Activated naive CD8-positive, alpha-beta T cell treated with anti-CD3 and anti-CD28 coated beads, Interleukin-2, amount 10 ng/mL, durations not matched to agents 7 days and 5 days (primary cell): ENCODE data around the gene STARD8. TPM values are rescaled to one million over a fixed set of nuclear protein-coding genes. Genes with fewer than 3 reads are reported as not detected.
"Not testable (repeated sequence)": the region's sequence is repeated elsewhere in the genome, so short reads cannot be mapped to it uniquely, and the experiment has no call there.

ENCODE experiments used
- ATAC-seq: fragments of 150-1000 bp; cut with Tn5 transposase; one replicate; pipeline ENCODE4 v1.10.0; 2021; ENCODE audit warnings: low read depth, moderate library complexity
- POLR2A ChIA-PET: fragments of 350-600 bp; sonication (Branson Sonifier 250); formaldehyde crosslinking; loops from one replicate; lab custom pipeline; 2021; ENCODE audit warnings: antibody characterized with exemption; lab: Charles Lee
- DNase-seq: peaks from one replicate; pipeline ENCODE4 v3.0.0; 2021
- H3K27ac Mint-ChIP-seq: one replicate; pipeline ENCODE4 v1.8.0; 2022; ENCODE audit warnings: mild to moderate bottlenecking, mixed read lengths
- H3K27me3 Mint-ChIP-seq: one replicate; pipeline ENCODE4 v1.8.0; 2022; ENCODE audit warnings: mild to moderate bottlenecking, moderate library complexity, mixed read lengths
- H3K36me3 Mint-ChIP-seq: one replicate; pipeline ENCODE4 v1.8.0; 2021; ENCODE audit warnings: mild to moderate bottlenecking, mixed read lengths
- H3K4me1 Mint-ChIP-seq: one replicate; pipeline ENCODE4 v1.8.0; 2021; ENCODE audit warnings: mixed read lengths
- H3K4me3 Mint-ChIP-seq: one replicate; pipeline ENCODE4 v1.8.0; 2022; ENCODE audit warnings: mild to moderate bottlenecking, moderate library complexity, mixed read lengths
- H3K9me3 Mint-ChIP-seq: one replicate; pipeline ENCODE4 v1.8.0; 2021; ENCODE audit warnings: mixed read lengths
- total RNA-seq, 2 experiments: library from RNA; stranded (reverse); gene quantifications; one replicate each; pipeline ENCODE4 v1.2.3, GENCODE V29; 2021

STARD8 gene
- total RNA-seq, 2 experiments from 2014 or later, result 0.85 to 0.86 TPM

GRCh38 chrX:68686097-68686977, 38.9 kb downstream of the STARD8 start:
- ATAC-seq (peak; percentile 72), DNase-seq (peak; percentile 33)
- peaks cover 8% of the 10 kb centered on the region for H3K4me1 Mint-ChIP-seq
- peak overlapping the region; percentile 72 for H3K4me3 Mint-ChIP-seq
- peaks cover 3% of the 10 kb centered on the region for H3K27me3 Mint-ChIP-seq
- peak overlapping the region; percentile 51 for H3K27ac Mint-ChIP-seq
- POLR2A ChIA-PET, result no interaction called here
- H3K36me3 Mint-ChIP-seq, result no peaks in the 10 kb centered on the region
- no peaks in the 10 kb centered on the region for H3K9me3 Mint-ChIP-seq

DNA sequence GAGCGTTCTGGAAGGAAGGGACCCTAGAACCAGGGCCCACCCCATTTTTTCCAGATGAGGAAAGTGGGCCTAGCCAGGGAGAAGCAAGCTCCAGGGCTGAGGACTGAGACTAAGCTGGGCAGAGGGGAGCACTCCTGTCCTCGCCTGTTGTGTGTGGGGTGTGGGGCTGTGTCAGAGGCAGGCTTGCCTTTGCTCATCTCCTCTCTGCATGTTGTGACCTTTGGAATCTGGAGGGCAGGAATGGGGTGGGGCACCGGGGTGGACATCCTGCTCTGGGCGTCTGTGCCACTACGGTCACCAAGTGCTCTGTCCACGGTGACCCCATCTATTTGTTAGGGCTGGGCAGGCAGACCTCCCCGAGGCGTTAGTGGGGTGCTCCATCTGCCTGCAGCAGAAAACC, 41.5 kb downstream of the STARD8 start:
- H3K9me3 Mint-ChIP-seq, POLR2A ChIA-PET, H3K27me3 Mint-ChIP-seq, ATAC-seq, DNase-seq, H3K4me1 Mint-ChIP-seq, H3K27ac Mint-ChIP-seq, H3K36me3 Mint-ChIP-seq, H3K4me3 Mint-ChIP-seq: not testable (repeated sequence)

DNA sequence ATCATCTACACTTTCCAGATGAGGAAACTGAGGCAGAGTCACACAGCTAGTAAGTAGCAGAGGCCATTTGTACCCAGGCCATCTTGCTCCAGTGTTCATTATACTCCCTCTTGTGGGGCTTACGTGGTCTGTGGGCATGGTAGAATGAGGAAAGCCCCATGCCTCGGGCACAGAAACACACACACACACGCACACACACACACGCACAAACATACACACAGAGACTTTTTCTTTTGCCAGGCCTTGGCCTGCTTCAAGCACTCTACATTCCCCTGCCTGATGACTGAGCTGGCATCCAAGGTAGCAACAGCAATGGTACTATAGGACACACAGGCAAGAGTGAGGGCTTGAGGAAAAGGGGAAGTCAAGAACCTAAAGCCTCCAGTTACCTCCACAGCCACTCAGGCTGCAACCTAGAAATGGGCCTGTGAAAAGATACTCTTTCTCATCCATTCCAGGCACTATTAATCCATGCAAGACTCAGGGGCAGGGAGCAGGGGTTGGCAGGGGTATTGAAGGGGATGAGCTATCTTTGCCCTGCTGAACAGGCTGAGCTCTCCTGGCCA, 43.6 kb downstream of the STARD8 start:
- peaks cover 7% of the 10 kb centered on the region for H3K4me1 Mint-ChIP-seq
- peaks cover 3% of the 10 kb centered on the region for H3K27me3 Mint-ChIP-seq
- H3K9me3 Mint-ChIP-seq, result no peaks in the 10 kb centered on the region
- DNase-seq (no peak), ATAC-seq (no peak)
- H3K4me3 Mint-ChIP-seq, result no peak overlapping the region
- H3K27ac Mint-ChIP-seq, result no peak overlapping the region
- POLR2A ChIA-PET, result no interaction called here
- no peaks in the 10 kb centered on the region for H3K36me3 Mint-ChIP-seq

DNA sequence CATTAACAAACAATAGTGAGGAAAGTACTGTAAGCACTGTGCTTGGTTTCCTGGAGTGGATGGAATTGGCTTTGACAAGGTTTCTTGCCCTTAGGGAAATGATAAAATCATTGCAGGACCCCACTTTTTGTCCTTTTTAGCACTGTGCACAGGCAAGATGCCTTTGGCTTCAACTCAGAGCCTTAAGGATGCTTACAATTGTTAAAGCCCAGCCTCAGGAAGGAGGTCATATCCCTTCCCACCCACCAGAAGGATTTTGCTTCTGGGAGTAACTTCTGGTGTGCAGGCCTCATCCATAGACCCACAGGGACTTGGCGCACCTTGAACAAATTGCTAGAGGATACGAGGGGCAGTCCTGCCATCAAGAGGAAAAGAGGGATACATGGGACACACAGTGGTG, 44.5 kb downstream of the STARD8 start:
- no peaks in the 10 kb centered on the region for H3K36me3 Mint-ChIP-seq
- H3K27me3 Mint-ChIP-seq, result no peaks in the 10 kb centered on the region
- DNase-seq (no peak), ATAC-seq (no peak)
- H3K9me3 Mint-ChIP-seq, result no peaks in the 10 kb centered on the region
- no peak overlapping the region for H3K4me3 Mint-ChIP-seq
- POLR2A ChIA-PET, result no interaction called here
- no peak overlapping the region for H3K27ac Mint-ChIP-seq
- peaks cover 6% of the 10 kb centered on the region for H3K4me1 Mint-ChIP-seq

GRCh38 chrX:68692651-68693050, 45.2 kb downstream of the STARD8 start:
- DNase-seq (no peak), ATAC-seq (no peak)
- H3K27me3 Mint-ChIP-seq, result no peaks in the 10 kb centered on the region
- H3K4me3 Mint-ChIP-seq, result no peak overlapping the region
- H3K4me1 Mint-ChIP-seq, result peaks cover 6% of the 10 kb centered on the region
- no peaks in the 10 kb centered on the region for H3K36me3 Mint-ChIP-seq
- POLR2A ChIA-PET, result no interaction called here
- no peaks in the 10 kb centered on the region for H3K9me3 Mint-ChIP-seq
- H3K27ac Mint-ChIP-seq, result no peak overlapping the region

DNA sequence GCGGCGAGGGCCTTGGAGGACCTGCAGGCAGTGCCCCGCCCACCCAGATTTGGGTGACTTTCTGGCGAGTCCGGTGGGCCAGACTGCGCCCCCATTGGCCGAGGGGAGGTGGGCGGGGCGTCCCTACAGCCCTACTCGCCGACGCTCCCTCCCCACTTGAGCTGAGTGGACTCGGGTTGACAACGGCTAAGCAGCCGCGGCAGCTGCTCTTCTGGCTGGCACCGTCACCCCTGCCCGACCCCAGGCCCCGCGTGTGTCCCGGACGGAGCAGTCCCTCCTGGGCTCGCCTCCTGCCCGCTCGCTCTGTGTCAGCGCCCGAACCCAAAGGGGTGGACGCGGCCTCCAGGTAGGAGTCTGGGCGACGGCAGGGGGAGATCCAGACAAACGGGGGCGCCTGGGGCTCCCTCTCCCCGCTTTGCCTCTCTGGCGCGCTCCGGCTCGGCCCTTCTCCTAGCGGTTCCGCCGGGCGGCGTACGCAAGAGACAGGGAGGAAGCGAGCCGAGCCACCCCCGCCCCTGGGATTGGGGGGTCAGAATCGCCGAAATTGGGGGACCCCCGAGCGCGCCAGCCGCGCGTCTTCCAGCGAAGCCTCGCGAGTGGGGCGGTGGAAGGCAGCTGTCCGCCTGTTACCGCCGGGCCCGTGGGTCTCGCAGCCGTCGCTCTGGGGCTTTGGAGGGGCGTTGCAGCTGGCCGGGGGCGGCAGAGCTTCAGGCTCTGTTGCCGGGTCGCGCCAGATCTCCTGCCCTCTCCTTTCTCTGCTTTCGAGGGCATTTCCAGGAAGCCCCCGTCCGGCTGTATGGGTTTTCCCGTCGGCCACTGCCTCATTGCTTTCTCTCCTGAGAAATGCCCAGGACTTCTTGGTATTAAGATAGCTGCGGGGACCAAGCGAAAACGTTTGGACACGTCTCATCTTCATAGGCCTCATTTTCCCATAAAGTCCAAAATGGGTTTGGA, 46.3 kb downstream of the STARD8 start:
- ATAC-seq (peak; percentile 63), DNase-seq (peak; percentile 35)
- Mint-ChIP-seq H3K9me3 (no peaks in the 10 kb centered on the region), H3K4me1 (peaks cover 6% of the 10 kb centered on the region), H3K36me3 (no peaks in the 10 kb centered on the region), H3K27ac (no peak overlapping the region), H3K27me3 (no peaks in the 10 kb centered on the region), H3K4me3 (peak overlapping the region; percentile 69)
- POLR2A ChIA-PET, result interaction anchor here (0.6 kb wide), 1 partner anchor 10 kb away, joined by 3 read pairs; no protein-coding TSS in a partner anchor

DNA sequence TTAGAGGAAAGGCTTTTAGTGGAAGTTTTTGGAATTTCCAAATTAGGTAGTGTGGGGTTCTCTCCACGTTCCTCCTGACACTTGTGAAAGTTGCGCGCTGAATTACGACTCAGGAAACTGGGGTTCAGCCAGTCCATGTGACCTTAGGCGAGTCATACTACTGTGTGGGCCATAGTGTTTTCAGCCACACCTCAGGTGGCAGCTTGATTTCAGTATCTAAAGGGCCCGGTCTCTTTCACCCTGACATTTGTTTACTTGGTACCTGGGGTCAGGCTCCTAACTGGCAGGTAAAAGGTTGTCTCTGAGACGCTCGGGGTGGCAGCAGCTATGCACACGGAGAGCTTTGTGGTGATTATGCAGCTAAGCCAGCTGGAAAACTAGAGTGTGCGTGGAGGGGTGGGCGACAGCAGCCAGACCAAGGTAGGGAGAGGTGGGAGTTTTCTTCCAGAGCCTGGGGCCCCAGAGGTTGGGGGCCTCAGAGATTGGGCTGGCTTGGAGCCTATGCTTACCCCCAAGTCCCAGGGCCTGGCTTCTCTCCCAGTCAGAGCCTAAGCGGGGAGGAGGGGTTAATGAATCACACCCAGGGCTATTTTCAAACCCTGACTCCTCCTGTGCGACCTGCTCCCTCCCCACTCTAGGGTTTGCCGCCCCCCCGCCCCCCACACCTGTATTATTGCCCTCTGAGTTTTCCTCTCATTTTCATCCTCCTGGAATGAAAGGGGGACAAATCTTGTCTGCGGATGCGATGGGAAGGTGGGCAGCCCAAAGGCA, 47.2 kb downstream of the STARD8 start:
- Mint-ChIP-seq H3K9me3 (no peaks in the 10 kb centered on the region), H3K4me1 (peaks cover 6% of the 10 kb centered on the region), H3K4me3 (peak overlapping the region; percentile 69), H3K27ac (no peak overlapping the region), H3K36me3 (no peaks in the 10 kb centered on the region), H3K27me3 (no peaks in the 10 kb centered on the region)
- ATAC-seq, result peak; percentile 45
- no peak for DNase-seq
- POLR2A ChIA-PET, result interaction anchor here (0.6 kb wide), 1 partner anchor 11 kb away, joined by 3 read pairs; no protein-coding TSS in a partner anchor

GRCh38 chrX:68695206-68695845, 47.9 kb downstream of the STARD8 start:
- DNase-seq, result no peak
- Mint-ChIP-seq H3K4me1 (peaks cover 6% of the 10 kb centered on the region), H3K27me3 (no peaks in the 10 kb centered on the region), H3K27ac (no peak overlapping the region), H3K9me3 (no peaks in the 10 kb centered on the region), H3K4me3 (peak overlapping the region; percentile 19), H3K36me3 (no peaks in the 10 kb centered on the region)
- POLR2A ChIA-PET, result no interaction called here
- ATAC-seq, result no peak

GRCh38 chrX:68696267-68696990, 49.0 kb downstream of the STARD8 start:
- Mint-ChIP-seq H3K4me3 (no peak overlapping the region), H3K9me3 (no peaks in the 10 kb centered on the region), H3K36me3 (no peaks in the 10 kb centered on the region), H3K27ac (no peak overlapping the region), H3K27me3 (no peaks in the 10 kb centered on the region), H3K4me1 (peaks cover 6% of the 10 kb centered on the region)
- POLR2A ChIA-PET, result no interaction called here
- ATAC-seq (no peak), DNase-seq (no peak)

DNA sequence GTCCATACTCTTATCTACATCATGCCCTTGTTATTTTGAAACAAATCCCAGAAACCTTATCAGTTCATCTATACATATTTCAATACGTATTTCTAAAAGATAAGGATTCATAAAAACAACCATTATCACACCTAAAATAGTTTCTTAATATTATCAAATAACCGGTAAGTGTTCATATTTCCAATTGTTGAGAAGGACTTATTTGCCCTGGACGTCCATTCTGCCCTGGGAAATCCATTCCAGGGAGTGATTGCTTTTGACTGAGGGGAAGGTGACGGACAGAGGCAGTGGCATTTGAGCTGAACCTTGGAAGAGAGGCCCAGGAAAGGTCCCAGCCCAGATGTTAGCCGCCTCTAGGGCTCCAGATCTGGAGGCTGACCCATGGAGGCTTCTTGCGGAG, 49.6 kb downstream of the STARD8 start:
- no peak overlapping the region for H3K4me3 Mint-ChIP-seq
- H3K27me3 Mint-ChIP-seq, result no peaks in the 10 kb centered on the region
- DNase-seq, result no peak
- H3K9me3 Mint-ChIP-seq, result no peaks in the 10 kb centered on the region
- ATAC-seq, result no peak
- peaks cover 6% of the 10 kb centered on the region for H3K4me1 Mint-ChIP-seq
- H3K36me3 Mint-ChIP-seq, result no peaks in the 10 kb centered on the region
- no peak overlapping the region for H3K27ac Mint-ChIP-seq
- POLR2A ChIA-PET, result no interaction called here

DNA sequence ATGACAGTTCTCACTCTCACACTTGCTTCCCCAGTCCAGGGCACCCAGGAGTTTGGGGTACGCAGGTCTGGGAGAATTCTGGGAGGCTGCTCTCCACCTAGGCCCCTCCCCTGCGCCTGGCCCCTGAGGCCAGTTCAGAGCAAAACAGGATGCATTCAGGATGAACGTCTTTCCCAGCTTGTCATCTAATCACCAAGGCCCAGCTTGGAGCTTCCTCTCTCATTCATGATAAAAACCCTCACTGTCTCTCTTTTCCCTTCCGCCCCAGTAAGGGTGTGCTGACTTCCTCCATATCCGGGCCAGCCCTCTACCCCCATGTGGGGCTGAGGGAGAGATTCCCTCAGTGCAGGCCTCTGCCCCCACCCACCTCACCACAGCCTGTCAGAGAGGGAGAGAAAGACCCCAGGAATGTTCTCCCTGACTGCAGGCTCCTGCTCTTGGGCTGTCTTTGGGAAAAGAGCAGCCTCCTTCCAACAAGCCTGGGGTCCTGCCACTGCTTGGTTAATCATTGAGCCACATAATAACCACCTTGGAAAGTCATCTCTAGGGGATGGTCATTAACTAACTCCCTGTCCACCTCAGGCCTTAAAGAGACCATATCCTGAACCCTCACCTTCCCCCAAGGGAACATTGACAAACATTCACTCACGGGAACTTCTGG, 50.1 kb downstream of the STARD8 start:
- H3K4me1 Mint-ChIP-seq, result peaks cover 6% of the 10 kb centered on the region
- DNase-seq (no peak), ATAC-seq (no peak)
- no peaks in the 10 kb centered on the region for H3K36me3 Mint-ChIP-seq
- no peaks in the 10 kb centered on the region for H3K27me3 Mint-ChIP-seq
- H3K9me3 Mint-ChIP-seq, result no peaks in the 10 kb centered on the region
- no peak overlapping the region for H3K27ac Mint-ChIP-seq
- H3K4me3 Mint-ChIP-seq, result no peak overlapping the region
- POLR2A ChIA-PET, result no interaction called here
